HFF-Myc (cell line): ENCODE results near the gene ATF6.

Source experiments
- DNase-seq: peaks from one replicate; pipeline ENCODE4 v3.0.0-alpha.2; 2011; ENCODE audit warnings: low read depth; ENCODE audit errors: extremely low read depth
- H3K4me3 ChIP-seq: replicated peaks from 2 replicates; pipeline ENCODE4 v1.5.1; 2011; ENCODE audit warnings: low read depth, mild to moderate bottlenecking, control low read depth, low read length
- CTCF ChIP-seq: IDR thresholded peaks from 2 replicates; pipeline ENCODE4 v1.5.1; 2012; ENCODE audit warnings: mild to moderate bottlenecking, low read depth, low read length, control low read depth; ENCODE audit errors: missing control alignments

The ATF6 gene

GRCh38 chr1:162004441-162004950 is 238.4 kb downstream of the ATF6 start:
- no peak overlapping the region for H3K4me3 ChIP-seq
- no peak for DNase-seq
- no peak for TF ChIP-seq CTCF

- no peak overlapping the region for H3K4me3 ChIP-seq
- no peak for DNase-seq
- no peak for TF ChIP-seq CTCF
Observed at GRCh38 chr1:162006081-162006480, 240.0 kb downstream of the ATF6 start.

GRCh38 chr1:162007466-162007865 is 241.3 kb downstream of the ATF6 start:
- TF ChIP-seq CTCF, result no peak
- no peak for DNase-seq
- no peak overlapping the region for H3K4me3 ChIP-seq

GRCh38 chr1:162008799-162009198 is 242.7 kb downstream of the ATF6 start:
- H3K4me3 ChIP-seq, result no peak overlapping the region
- no peak for DNase-seq
- TF ChIP-seq CTCF, result no peak

GRCh38 chr1:162009501-162010174 is 243.5 kb downstream of the ATF6 start:
- TF ChIP-seq CTCF, result no peak
- H3K4me3 ChIP-seq, result no peak overlapping the region
- no peak for DNase-seq

- DNase-seq, result no peak
- H3K4me3 ChIP-seq, result no peak overlapping the region
- TF ChIP-seq CTCF, result no peak
Observed at GRCh38 chr1:162010175-162010506, 244.0 kb downstream of the ATF6 start.
